ENCODE measurements around the gene RIMBP3C.
"Not testable (repeated sequence)": the region's sequence is repeated elsewhere in the genome, so short reads cannot be mapped to it uniquely, and the experiment has no call there.

The RIMBP3C gene

GRCh38 chr22:21551361-21551760 lies at the start of gene RIMBP3C:
RIMBP3C (minus strand) TSS chr22:21551461; CDS start chr22:21550976, 485 bp downstream.
- not testable (repeated sequence) for DNase-seq (ENCODE audit: low read depth)

GRCh38 chr22:21599053-21599893 lies 48.0 kb upstream of the RIMBP3C start:
- DNase-seq (ENCODE audit: low read depth): no peak

- DNase-seq (ENCODE audit: low read depth): no peak
These were observed 47.0 kb upstream of the RIMBP3C start for GRCh38 chr22:21598302-21598701.

GRCh38 chr22:21596356-21597135 lies 45.3 kb upstream of the RIMBP3C start:
- DNase-seq (ENCODE audit: low read depth): not testable (repeated sequence)

- DNase-seq (ENCODE audit: low read depth): no peak
These were observed 43.7 kb upstream of the RIMBP3C start for GRCh38 chr22:21594865-21595452.

GRCh38 chr22:21593406-21594232 lies 42.4 kb upstream of the RIMBP3C start:
- DNase-seq (ENCODE audit: low read depth): no peak

- no peak for DNase-seq (ENCODE audit: low read depth)
These were observed 41.2 kb upstream of the RIMBP3C start for GRCh38 chr22:21592422-21592821.

GRCh38 chr22:21591695-21592094 lies 40.4 kb upstream of the RIMBP3C start:
- no peak for DNase-seq (ENCODE audit: low read depth)

GRCh38 chr22:21590809-21591641 lies 39.8 kb upstream of the RIMBP3C start:
- DNase-seq (ENCODE audit: low read depth): no peak

GRCh38 chr22:21589396-21589795 lies 38.1 kb upstream of the RIMBP3C start:
- DNase-seq (ENCODE audit: low read depth): no peak

- no peak for DNase-seq (ENCODE audit: low read depth)
These were observed 36.7 kb upstream of the RIMBP3C start for GRCh38 chr22:21587803-21588611.

- DNase-seq (ENCODE audit: low read depth): no peak
These were observed 34.1 kb upstream of the RIMBP3C start for GRCh38 chr22:21585389-21585788.

- no peak for DNase-seq (ENCODE audit: low read depth)
These were observed 31.8 kb upstream of the RIMBP3C start for GRCh38 chr22:21582801-21583740.

GRCh38 chr22:21581009-21581713 lies 29.9 kb upstream of the RIMBP3C start:
- DNase-seq (ENCODE audit: low read depth): not testable (repeated sequence)

GRCh38 chr22:21580623-21581007 lies 29.4 kb upstream of the RIMBP3C start:
- DNase-seq (ENCODE audit: low read depth): not testable (repeated sequence)

- DNase-seq (ENCODE audit: low read depth): no peak
These were observed 28.2 kb upstream of the RIMBP3C start for GRCh38 chr22:21579474-21579851.

GRCh38 chr22:21573750-21574494 lies 22.7 kb upstream of the RIMBP3C start:
- DNase-seq (ENCODE audit: low read depth): no peak

All from GM04503 (cell line).